Measurements from ENCODE around the gene L1CAM.

The L1CAM gene

GRCh38 chrX:153875391-153876111 lies 10.4 kb downstream of the L1CAM start:
- peak; percentile 3 for DNase-seq

- DNase-seq = no peak
These were observed 11.4 kb downstream of the L1CAM start for GRCh38 chrX:153874366-153875125.

- no peak for DNase-seq
These were observed 11.9 kb downstream of the L1CAM start for GRCh38 chrX:153874085-153874365.

GRCh38 chrX:153873282-153874084 lies 12.5 kb downstream of the L1CAM start:
- DNase-seq = no peak

- DNase-seq = no peak
These were observed 13.8 kb downstream of the L1CAM start for GRCh38 chrX:153871946-153872878.

GRCh38 chrX:153871451-153871850 lies 14.5 kb downstream of the L1CAM start:
- no peak for DNase-seq

GRCh38 chrX:153870791-153871360 lies 15.1 kb downstream of the L1CAM start:
- DNase-seq = no peak

GRCh38 chrX:153870288-153870690 lies 15.7 kb downstream of the L1CAM start:
- DNase-seq = no peak

GRCh38 chrX:153869473-153870287 lies 16.3 kb downstream of the L1CAM start:
- DNase-seq = no peak

- DNase-seq = no peak
These were observed 17.1 kb downstream of the L1CAM start for GRCh38 chrX:153868576-153869472.

- DNase-seq = no peak
These were observed 18.3 kb downstream of the L1CAM start for GRCh38 chrX:153867671-153868070.

GRCh38 chrX:153867139-153867538 lies 18.8 kb downstream of the L1CAM start:
- DNase-seq = no peak

- DNase-seq = no peak
These were observed 19.5 kb downstream of the L1CAM start for GRCh38 chrX:153866302-153867019.

- no peak for DNase-seq
These were observed 20.3 kb downstream of the L1CAM start for GRCh38 chrX:153865685-153866084.

- no peak for DNase-seq
These were observed 20.7 kb downstream of the L1CAM start for GRCh38 chrX:153865321-153865580.

- DNase-seq = no peak
These were observed 21.2 kb downstream of the L1CAM start for GRCh38 chrX:153864561-153865320.

- no peak for DNase-seq
These were observed 21.9 kb downstream of the L1CAM start for GRCh38 chrX:153864101-153864500.

- DNase-seq = no peak
These were observed 22.6 kb downstream of the L1CAM start for GRCh38 chrX:153863251-153863991.
